NT2/D1 (cell line): ENCODE measurements around the gene ERCC8.

Experiments used
- DNase-seq: peaks from one replicate; pipeline ENCODE4 v3.0.0-alpha.2; 2011; ENCODE audit warnings: low read depth, low spot score
- H3K27me3 ChIP-seq: 2 replicates; pipeline ENCODE4 v1.6.0; 2011; ENCODE audit warnings: mild to moderate bottlenecking; ENCODE audit not compliant: insufficient read length, insufficient read depth
- H3K36me3 ChIP-seq: 2 replicates; pipeline ENCODE4 v1.6.1; 2011; ENCODE audit warnings: mild to moderate bottlenecking, low read length, mixed read lengths; ENCODE audit not compliant: insufficient read depth, insufficient read length
- H3K4me1 ChIP-seq: 2 replicates; pipeline ENCODE4 v1.5.1; 2011; ENCODE audit not compliant: insufficient read depth, insufficient read length
- H3K4me3 ChIP-seq: 2 replicates; pipeline ENCODE4 v1.5.1; 2011; ENCODE audit warnings: low read depth; ENCODE audit not compliant: insufficient read length
- H3K9ac ChIP-seq: 2 replicates; pipeline ENCODE4 v1.6.0; 2011; ENCODE audit warnings: low read depth; ENCODE audit not compliant: insufficient read length
- H3K9me3 ChIP-seq: 2 replicates; pipeline ENCODE4 v1.5.1; 2011; ENCODE audit warnings: mild to moderate bottlenecking, low read length; ENCODE audit not compliant: insufficient read depth
- SUZ12 ChIP-seq: IDR thresholded peaks from 2 replicates; pipeline ENCODE4 v1.6.1; 2011; ENCODE audit not compliant: insufficient read length, insufficient read depth; ENCODE audit errors: extremely low read depth
- YY1 ChIP-seq: IDR thresholded peaks from 2 replicates; pipeline ENCODE4 v1.6.1; 2011; ENCODE audit not compliant: insufficient read length, insufficient read depth
- ZNF274 ChIP-seq: IDR thresholded peaks from 2 replicates; pipeline ENCODE4 v1.6.1; 2011; ENCODE audit warnings: mild to moderate bottlenecking, low read depth, low read length

The ERCC8 gene

GRCh38 chr5:60978968-60979367 lies 34.1 kb upstream of the ERCC8 start:
- Histone ChIP-seq H3K4me3 (no peak overlapping the region), H3K9me3 (no peaks in the 10 kb centered on the region), H3K36me3 (no peaks in the 10 kb centered on the region), H3K4me1 (no peaks in the 10 kb centered on the region), H3K9ac (no peak overlapping the region), H3K27me3 (no peaks in the 10 kb centered on the region)
- TF ChIP-seq YY1 (no peak), ZNF274 (no peak), SUZ12 (no peak)
- no peak for DNase-seq

- H3K36me3 ChIP-seq = no peaks in the 10 kb centered on the region
- no peak for TF ChIP-seq SUZ12
- TF ChIP-seq ZNF274 = no peak
- no peak for TF ChIP-seq YY1
- H3K9me3 ChIP-seq = no peaks in the 10 kb centered on the region
- no peaks in the 10 kb centered on the region for H3K4me1 ChIP-seq
- H3K4me3 ChIP-seq = no peak overlapping the region
- no peaks in the 10 kb centered on the region for H3K27me3 ChIP-seq
- DNase-seq = no peak
- H3K9ac ChIP-seq = no peak overlapping the region
Observed at GRCh38 chr5:60977956-60978737, 33.3 kb upstream of the ERCC8 start.

GRCh38 chr5:60972231-60972630 lies 27.4 kb upstream of the ERCC8 start:
- no peak for TF ChIP-seq ZNF274
- no peak for TF ChIP-seq YY1
- TF ChIP-seq SUZ12 = no peak
- no peak overlapping the region for H3K9ac ChIP-seq
- no peak for DNase-seq
- H3K4me3 ChIP-seq = no peak overlapping the region
- no peaks in the 10 kb centered on the region for H3K4me1 ChIP-seq
- H3K27me3 ChIP-seq = no peaks in the 10 kb centered on the region
- no peaks in the 10 kb centered on the region for H3K9me3 ChIP-seq
- H3K36me3 ChIP-seq = no peaks in the 10 kb centered on the region

GRCh38 chr5:60961685-60962084 lies 16.8 kb upstream of the ERCC8 start:
- Histone ChIP-seq H3K36me3 (no peaks in the 10 kb centered on the region), H3K9me3 (no peaks in the 10 kb centered on the region), H3K9ac (no peak overlapping the region), H3K4me1 (no peaks in the 10 kb centered on the region), H3K4me3 (no peak overlapping the region), H3K27me3 (no peaks in the 10 kb centered on the region)
- DNase-seq = no peak
- TF ChIP-seq YY1 = no peak
- no peak for TF ChIP-seq SUZ12
- TF ChIP-seq ZNF274 = no peak

- Histone ChIP-seq H3K27me3 (no peaks in the 10 kb centered on the region), H3K4me3 (no peak overlapping the region), H3K9ac (no peak overlapping the region), H3K4me1 (no peaks in the 10 kb centered on the region), H3K9me3 (no peaks in the 10 kb centered on the region), H3K36me3 (no peaks in the 10 kb centered on the region)
- no peak for DNase-seq
- TF ChIP-seq SUZ12 = no peak
- no peak for TF ChIP-seq YY1
- TF ChIP-seq ZNF274 = no peak
Observed at GRCh38 chr5:60960591-60960990, 15.7 kb upstream of the ERCC8 start.

- DNase-seq = no peak
- no peak overlapping the region for H3K9ac ChIP-seq
Observed at GRCh38 chr5:60959156-60959555, 14.3 kb upstream of the ERCC8 start.

GRCh38 chr5:60958712-60959111 lies 13.8 kb upstream of the ERCC8 start:
- Histone ChIP-seq H3K36me3 (no peaks in the 10 kb centered on the region), H3K4me1 (no peaks in the 10 kb centered on the region), H3K9ac (no peak overlapping the region), H3K27me3 (no peaks in the 10 kb centered on the region), H3K4me3 (no peak overlapping the region), H3K9me3 (no peaks in the 10 kb centered on the region)
- DNase-seq = no peak
- TF ChIP-seq YY1 = no peak
- TF ChIP-seq SUZ12 = no peak
- no peak for TF ChIP-seq ZNF274

More at GRCh38 chr5:60959156-60959555, 14.3 kb upstream of the ERCC8 start:
- Histone ChIP-seq H3K9me3 (no peaks in the 10 kb centered on the region), H3K4me1 (no peaks in the 10 kb centered on the region), H3K4me3 (no peak overlapping the region), H3K36me3 (no peaks in the 10 kb centered on the region), H3K27me3 (no peaks in the 10 kb centered on the region)
- TF ChIP-seq ZNF274 (no peak), YY1 (no peak), SUZ12 (no peak)
